GM18868 (cell line): Measurements from ENCODE around the gene CNIH3.

ENCODE experiments used
- ATAC-seq: cut with Tn5 transposase; IDR thresholded peaks from one replicate; pipeline ENCODE4 v1.9.1; 2021; ENCODE audit warnings: mild to moderate bottlenecking, moderate library complexity; ENCODE audit not compliant: unreplicated experiment

Gene CNIH3

DNA sequence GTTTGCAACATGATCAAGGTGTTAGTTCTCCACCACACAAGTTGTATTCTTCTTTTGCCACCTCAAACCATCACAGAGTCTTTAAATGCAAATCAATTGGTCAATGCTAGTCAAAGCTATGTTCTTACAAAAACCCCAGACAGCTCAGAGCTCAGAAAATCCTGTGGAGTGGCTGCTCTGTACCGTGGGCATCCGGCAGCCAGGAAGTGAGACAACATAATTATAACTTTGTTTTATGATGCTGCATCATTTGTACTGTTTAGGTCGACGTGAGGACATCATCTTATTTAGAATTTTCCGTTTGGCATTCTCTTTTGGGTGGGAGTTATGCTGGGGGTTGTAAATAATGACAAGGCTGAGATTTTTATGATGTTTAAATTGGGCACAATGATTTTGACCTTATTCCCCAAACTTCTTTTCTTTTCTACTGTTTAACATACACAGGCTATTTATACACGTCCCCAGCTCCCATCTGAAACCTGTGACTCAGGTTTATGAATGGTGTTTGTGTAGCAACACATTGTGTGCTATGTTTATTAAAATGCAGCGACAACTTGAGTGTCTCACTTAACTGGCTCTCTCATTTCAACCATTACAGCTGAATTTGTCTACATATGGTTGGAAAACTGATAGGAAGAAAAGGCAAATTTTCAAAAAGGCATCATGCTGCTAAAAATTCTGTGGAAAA, 124.0 kb downstream of the CNIH3 start:
- ATAC-seq: peak; percentile 60

DNA sequence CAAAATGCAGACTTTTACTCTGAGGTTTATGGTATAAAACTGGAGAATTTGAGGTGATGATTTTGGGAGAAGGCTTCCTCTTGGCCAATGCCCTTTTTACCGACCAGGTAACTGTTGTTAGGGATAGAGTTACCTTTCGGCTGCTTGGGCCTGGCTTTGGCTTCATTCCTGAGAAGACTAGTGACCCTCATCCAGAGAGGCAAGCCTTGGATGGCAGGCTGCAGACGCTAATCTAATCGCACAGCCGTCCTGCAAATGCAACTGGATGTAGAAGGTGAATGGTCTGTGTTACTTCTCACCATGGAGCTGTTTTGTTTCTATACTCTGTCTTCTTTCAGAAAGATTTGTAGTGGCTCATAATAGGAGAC, 124.6 kb downstream of the CNIH3 start:
- ATAC-seq: no peak

DNA sequence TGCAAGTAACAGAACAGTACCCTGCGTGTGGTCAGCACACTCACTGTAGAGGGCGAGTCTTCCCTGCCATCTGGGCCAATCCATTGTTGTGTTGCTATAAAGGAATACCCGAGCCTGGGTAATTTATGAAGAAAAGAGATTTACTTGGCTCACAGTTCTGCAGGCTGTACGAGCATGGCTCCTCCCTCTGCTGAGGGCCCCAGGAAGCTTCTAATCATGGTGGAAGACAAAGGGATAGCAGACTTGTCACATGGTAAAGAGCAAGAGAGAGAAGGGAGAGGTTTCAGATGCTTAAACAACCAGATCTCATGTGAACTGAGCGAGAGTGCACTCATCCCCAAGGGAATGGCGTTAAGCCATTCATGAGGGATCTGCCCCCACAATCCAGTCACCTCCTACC, 126.2 kb downstream of the CNIH3 start:
- no peak for ATAC-seq

DNA sequence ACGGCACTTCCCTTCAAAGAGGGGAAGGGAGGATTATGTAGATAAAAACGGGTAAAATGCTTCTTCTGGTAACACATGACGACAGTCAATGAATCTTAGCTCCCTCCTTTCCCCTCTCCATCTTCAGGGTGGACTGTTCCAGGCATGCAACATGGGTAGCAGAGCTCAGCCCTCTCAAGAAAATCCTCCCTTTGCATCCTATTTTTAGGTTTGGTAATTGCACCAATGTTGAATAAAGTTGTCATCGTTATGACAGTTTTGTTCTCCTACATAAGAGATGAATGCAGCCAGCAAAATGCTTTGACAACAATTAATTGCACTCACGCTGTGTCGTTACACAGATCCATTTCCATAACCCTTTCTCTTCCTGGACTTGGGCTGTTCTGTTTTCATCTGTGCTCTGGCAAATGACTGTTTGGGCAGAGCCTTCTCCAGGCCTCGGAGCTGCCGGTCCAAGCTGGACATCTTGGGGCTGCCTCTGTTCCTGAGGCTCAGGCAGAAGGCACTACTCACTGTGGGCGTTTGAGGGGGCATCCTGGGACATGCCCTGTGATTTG, 127.6 kb downstream of the CNIH3 start:
- ATAC-seq: no peak

DNA sequence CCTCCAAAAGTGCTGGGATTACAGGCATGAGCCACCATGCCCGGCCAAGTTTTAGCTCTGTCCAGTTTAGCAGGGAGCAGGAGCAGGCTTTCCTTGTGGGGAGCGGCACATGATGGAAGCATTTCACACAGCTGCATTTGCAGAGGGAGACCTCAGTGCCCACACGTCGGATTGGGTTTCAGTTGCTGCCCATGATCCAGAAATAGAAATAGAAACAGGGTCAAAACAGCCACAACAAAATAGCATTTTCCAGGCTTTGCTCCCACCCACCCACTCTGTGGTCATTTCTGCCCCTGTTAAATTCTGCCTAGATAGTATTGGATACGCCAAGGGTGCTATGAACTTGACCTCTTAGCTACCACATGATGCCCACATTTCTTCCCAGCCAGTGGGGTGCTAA, 128.4 kb downstream of the CNIH3 start:
- ATAC-seq: no peak

DNA sequence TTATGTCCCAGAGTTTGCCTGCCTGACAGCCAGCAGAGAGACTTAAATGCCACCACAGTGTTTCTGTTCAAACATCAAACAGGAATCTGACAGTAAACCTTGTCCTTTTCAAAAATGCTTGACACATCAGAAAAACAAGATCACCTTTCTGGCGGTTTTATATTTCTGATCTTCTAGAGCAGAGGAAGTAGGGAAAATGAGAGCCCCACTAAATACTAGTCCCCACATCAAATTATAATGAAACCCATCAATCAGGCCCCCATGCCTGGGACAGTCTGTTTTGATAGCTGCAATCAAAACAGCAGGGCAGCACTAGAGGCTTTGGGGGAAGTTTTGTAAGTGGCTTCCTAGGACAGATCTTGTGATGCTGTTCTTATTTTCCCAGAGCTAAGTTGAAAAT, 129.3 kb downstream of the CNIH3 start:
- no peak for ATAC-seq

DNA sequence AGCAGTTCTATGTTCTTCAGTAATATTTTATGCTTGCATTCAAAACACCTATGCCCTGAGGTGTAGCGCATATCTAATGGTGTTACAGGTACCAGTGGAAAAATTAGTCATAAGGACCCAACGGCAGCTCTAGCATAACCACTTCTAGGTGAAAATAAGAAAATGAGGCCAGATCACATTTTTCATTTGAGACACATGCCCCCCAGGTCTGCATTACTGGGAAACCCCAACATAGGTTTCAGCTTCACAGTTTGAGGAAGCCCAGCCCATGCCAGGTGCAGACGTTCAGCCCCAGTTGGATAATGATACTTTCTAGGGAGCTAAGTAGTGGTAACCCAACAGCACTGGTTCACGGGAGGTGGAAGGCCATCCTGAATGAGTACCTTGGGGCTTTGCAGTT, 129.8 kb downstream of the CNIH3 start:
- ATAC-seq: peak; percentile 70

DNA sequence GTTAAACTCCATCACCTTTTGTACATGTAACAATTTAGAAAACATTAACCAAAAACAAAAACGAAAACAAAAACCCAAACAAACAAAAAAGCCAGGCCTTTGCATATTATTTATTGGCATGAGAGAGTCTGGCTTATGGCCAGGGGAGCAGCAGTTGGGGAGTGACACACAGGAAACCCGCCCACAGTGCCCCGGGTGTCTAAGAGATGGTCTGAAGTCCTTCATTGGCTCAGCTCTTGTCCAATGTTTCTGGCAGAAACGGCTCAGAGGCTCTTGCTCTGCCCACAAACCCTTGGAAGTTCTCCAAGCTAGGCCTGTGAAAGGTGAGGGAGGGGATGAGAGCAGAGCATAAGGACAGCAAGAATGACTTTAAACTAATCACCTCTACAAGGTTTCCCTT, 131.5 kb downstream of the CNIH3 start:
- peak; percentile 33 for ATAC-seq

DNA sequence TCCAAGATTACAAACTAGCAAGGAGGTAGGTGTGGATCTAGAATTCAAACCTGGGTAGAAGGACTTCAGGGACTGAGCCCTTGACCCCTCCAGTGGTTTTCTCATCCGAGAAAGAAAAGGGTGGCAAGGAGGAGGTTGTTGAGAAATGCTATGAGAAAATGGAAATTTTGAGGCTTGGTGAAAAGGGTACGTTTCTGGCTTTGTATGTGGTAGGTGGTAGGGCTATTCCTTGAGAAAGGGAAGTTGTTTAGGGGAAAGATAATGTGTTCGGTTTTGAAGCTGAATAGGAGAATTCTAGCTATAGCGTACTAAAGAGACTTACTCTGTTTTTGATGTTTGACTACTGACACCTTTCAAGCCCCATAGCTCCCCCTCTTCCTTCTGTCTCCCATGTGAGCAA, 133.8 kb downstream of the CNIH3 start:
- no peak for ATAC-seq

DNA sequence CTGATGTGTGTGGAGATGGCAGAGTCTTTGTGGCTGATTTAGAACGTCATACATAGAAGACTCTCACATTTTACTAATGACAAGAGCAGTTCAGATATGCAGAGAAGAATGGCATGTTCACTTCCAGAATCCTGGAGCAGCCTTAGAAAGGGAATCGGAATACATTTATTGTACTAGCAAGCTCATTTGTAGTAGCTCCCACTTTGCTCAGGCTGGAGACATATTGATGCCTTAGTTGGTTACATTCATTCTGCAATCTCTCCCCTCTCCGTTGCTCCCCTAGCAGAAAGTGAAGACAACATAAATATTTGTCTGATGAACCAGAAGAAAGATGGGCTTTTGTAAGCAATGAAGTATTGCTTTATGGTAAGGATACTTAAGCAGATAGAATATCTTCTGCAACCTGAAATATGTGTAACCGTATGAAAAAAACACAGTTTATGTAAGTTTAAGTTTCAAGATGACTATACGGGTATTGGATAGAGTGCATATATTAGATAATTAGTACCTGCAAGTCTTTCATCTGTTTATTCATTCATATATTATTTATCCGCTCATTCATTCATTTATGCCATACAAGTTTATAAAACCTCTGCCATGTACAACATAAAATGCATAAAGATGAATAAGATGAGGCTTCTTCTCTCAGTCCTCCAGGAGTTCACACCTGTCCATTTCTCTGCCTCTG, 135.7 kb downstream of the CNIH3 start:
- ATAC-seq: no peak

DNA sequence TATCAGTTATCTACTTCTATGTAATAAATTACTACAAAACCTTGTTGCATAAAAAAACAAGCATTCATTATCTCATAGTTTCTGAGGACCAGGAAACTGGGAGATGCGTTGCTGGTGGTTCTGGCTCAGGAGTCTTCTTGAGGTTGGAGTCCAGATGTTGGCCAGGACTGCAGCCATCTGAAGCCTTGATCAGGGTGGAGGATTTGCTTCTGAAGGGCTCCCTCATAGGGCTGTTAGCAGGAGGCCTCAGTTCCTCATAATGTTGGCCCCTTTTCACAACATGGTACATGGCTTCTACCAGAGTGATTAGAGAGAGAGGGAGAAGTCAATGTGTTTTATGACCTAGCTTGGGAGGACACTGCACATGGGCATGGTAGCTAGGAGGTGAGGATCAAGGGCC, 137.4 kb downstream of the CNIH3 start:
- ATAC-seq: no peak

DNA sequence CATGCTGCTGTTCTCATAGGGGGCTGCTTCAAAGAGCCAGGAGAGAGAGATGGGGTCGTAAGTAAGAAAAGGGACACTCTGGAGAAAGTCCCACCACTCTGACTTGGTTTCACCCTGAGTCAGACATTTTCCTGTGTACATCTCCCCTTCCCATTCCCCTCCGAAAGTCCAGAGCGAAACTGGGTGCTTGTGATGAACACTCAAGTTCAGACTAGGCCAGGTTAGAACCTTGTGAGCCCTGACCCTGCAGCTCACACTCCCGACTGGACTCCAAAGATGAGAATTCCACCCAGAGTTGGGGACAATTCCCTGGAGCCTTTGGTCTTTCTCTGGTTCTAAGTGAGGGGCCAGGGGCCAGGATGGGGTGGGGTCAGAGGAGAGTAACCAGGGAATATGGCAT, 139.5 kb downstream of the CNIH3 start:
- ATAC-seq: no peak

DNA sequence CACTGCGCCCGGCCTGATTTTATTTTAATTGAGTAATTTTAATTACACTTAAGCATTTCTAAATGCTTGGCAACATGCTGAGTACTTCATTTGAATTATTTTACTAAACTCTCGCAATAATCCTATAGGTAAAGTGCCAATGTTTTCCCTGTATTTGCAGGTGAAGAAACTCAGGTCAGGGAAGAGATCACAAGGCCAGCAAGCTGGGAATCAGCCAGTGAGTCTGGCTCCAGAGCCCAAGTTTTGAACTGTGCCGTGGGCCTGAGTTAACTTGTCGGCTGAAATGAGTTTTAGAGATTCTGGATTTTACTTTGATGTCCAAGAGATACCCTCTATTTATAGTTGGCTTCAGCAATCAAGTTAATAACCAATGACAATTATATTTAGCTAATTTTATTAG, 141.4 kb downstream of the CNIH3 start:
- no peak for ATAC-seq

DNA sequence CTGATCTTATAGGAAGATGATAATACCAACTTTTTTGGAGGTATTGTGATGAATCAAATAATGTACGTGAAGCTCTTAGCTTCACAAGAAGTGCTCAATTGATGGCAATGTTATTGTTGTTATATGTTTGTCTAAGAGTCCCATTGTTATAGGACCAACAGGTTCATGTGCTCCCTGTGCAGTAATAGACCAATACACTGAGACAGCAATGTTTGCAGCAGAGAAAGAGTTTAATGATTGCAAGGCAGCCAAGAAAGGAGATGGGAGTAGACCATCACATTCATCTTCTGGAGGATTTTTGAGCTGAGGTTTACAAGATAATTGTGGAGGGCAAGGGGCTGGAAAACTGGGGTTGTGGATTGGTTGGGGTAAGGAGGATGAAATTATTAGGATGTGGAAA, 143.0 kb downstream of the CNIH3 start:
- no peak for ATAC-seq

DNA sequence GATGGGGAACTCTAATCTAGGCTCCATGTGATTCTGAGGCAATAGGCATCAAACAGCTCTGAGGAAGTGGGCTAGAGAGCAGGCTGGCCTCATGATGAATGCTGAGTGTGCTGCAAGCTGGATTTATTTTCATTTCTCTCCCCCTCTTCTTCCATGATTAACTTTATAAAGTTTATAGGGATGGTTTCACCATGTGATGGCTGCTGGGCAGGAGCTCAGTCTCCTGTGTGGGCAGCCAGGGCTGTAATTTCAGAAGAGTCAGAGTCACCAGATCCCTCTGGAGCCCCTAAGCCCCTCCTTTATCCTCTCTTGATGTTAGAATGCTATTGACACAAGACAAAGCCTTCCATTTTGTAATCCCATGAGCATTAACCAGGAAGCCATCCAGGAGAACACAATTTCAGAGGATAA, 143.6 kb downstream of the CNIH3 start:
- no peak for ATAC-seq

DNA sequence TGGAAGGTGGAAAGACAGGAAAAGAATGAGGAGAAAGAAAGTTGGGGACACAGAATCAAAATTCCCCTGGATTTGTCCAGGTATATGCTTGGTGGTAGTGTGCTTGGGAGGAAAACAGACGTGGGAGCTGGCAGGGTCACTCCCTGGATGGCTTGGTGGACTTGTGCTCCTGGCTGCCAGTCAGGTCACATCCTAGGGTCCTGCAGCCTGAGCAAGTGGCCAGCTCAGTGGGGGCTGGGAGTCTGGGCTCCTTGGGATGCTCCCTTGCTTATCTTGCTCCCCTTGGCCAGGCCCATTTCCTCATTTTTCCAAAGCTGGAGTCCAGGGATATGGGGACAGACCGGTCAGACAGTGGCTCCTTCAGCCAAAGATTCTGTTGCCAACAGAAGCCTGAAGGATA, 144.0 kb downstream of the CNIH3 start:
- no peak for ATAC-seq

DNA sequence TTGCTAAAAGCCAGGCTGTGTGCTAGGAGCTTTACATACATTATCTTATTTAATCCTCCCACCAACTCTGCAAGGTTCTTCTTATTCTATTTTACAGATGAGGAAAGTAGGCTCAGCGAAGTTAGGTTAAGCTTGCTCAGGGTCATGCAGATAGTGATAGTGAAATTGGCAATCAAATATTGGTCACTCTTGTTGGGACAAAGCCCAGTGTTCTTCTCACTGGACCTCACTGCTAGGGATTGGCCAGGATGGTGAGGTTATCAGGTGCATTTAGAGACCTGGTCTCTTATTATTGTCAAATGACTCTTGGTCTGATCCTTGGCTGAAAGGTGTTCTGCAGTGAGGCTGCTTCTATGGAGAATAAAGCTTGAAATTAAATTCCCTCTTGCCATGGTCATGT, 145.1 kb downstream of the CNIH3 start:
- no peak for ATAC-seq

DNA sequence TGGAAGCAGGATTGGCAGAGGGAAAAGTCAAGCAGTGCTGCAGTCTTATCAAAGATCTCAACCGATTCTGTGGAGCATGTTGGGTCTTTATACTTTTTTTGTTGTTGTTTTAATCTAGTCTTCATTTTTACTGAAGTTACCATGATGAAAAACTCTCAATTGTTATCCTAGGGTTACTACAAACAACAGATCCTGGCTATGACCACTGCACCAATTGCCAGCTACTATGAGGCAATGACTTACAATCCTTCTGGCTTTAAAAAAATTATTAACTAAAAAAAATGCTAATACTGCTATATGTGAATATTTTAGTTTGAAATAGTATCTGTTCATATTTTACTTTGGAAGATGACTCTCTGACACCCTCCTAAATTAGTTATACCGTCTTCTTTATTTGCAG, 145.9 kb downstream of the CNIH3 start:
- ATAC-seq: no peak

DNA sequence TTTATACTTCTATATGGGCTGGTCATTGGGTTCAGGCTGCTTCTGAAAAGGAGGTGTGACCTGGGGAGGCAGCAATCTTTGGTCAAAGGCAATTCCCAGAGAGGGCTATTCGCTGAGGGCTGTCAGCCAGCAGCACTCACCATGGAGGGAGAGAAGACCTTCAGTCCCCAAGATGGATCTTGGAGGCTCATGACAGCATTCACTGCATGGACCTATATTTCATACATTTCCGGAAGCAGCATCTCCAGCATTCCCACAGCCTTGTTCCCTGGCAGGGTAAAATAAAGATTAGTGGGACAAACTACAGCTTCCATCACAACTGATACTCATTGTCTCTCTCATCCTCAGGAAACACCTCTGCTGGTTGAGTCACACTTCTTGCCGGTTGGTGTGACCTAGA, 146.6 kb downstream of the CNIH3 start:
- no peak for ATAC-seq

DNA sequence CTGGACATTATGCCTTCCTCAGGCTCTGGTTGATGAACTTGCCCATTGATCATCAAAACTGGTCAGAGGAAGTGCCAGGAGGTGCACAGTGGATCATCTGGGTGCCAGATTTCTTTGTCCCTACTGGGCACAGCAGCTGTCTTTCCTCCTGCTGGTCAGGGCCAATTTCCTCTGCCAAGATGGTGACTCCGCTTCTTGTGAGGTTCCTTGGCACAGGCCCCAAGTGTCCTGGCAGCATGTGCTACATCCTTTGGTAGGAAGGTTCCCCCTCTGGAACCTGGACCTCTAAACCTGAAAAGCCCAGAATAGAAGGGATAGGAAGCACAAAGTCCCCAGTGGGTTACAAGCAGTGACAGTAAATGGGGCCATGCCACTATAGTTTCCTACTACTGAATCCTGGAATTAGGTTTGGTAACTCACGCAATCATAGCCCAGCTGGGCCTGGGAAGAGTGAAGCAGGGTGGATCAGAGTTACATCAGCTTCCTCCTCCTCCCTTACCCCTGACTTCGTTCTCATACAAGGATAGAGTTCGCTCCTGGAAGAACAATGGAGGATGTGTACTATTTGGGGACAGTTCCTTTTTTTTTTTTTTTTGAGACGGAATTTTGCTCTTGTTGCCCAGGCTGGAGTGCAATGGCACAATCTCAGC, 147.1 kb downstream of the CNIH3 start:
- no peak for ATAC-seq

DNA sequence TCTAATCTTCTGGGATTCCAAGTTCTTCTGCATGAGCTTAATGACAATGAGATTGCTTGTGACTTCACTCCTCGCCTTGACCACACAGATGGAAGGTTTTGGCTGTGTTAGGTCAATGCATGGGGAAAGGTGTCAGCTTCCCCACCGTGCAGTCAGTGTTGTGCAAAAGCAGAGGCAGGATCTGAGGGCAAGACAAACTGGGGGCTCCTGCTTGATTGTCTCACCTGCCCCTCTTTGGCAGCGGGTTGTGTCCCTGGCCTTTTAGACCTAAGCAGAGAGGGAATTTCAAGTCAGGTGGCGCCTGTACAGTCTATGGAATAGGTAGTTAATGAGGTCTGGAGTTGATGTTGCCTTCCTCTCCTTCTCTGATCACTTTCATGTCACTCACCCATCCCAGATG, 150.1 kb downstream of the CNIH3 start:
- ATAC-seq: no peak

DNA sequence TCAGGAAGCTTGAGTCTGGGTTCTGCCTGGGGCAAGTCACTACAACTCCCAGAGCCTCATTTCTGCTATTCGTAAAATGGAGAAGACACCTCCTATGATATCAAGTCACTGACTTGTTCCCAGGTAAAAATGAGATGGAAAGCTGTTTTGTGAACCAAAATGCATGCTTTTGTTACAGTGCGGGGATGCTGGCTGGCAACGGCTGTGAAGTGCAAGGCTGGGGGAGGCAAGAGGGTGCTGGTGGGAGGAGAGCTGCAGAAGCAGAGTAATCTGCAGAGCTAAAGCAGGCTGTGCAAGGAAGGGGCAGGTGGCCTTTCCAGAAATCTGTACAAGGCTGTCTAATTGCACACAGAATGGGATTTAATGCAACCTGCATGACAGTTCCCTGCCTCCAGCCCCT, 150.9 kb downstream of the CNIH3 start:
- ATAC-seq: no peak
